ENCODE measurements around the gene PDE8B.

PDE8B gene, protein sequence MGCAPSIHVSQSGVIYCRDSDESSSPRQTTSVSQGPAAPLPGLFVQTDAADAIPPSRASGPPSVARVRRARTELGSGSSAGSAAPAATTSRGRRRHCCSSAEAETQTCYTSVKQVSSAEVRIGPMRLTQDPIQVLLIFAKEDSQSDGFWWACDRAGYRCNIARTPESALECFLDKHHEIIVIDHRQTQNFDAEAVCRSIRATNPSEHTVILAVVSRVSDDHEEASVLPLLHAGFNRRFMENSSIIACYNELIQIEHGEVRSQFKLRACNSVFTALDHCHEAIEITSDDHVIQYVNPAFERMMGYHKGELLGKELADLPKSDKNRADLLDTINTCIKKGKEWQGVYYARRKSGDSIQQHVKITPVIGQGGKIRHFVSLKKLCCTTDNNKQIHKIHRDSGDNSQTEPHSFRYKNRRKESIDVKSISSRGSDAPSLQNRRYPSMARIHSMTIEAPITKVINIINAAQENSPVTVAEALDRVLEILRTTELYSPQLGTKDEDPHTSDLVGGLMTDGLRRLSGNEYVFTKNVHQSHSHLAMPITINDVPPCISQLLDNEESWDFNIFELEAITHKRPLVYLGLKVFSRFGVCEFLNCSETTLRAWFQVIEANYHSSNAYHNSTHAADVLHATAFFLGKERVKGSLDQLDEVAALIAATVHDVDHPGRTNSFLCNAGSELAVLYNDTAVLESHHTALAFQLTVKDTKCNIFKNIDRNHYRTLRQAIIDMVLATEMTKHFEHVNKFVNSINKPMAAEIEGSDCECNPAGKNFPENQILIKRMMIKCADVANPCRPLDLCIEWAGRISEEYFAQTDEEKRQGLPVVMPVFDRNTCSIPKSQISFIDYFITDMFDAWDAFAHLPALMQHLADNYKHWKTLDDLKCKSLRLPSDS

DNA sequence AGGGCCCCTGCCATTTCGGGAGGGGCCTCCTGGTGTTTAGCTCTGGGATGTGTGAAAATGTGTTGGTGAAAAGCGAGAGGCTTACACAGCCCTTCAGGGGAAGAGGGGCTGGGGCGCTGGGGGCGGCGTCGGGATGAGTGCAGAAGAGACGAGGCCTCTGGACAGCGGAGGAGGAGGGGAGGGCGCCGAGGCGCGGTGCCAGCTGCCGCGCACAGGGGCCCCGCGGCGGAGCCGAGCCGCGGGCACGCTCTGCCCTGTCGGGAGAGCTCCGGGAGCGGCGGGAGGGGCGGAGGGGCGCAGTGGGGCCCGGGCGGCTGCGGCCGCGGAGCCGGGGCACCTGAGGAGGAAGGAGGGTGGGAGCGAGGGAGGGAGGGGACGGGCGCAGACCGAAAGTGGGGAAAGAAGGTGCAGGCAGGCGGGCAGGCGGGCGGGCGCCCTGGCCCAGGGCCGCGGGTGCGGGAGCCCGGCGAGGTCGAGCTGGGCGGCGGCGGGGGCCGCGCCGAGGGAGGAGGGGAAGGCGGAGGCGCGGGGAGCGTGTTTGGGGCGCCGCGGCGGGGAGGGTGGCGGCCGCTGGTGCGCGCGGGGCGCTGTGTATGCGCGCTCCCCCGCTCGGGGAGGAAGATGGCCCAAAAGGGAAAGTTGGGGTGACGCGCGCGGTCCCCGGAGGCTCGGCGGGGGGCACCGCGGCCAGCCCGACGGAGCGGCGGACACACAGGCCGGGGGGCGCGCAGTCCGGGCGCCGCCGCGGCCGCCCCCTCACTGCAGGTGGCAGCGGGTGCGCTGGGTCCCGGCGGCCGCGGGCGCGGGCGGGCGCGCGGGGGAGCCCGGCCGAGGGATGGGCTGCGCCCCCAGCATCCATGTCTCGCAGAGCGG is at the start of gene PDE8B:
PDE8B (plus strand) TSS at position 590 of the 873 bp plus-strand sequence; CDS start at position 836, 246 bp downstream.
- no peak for DNase-seq (ENCODE audit: low read depth)

- no peak for DNase-seq (ENCODE audit: low read depth)
Measured at GRCh38 chr5:77163453-77163852, 47.0 kb upstream of the PDE8B start.

DNA sequence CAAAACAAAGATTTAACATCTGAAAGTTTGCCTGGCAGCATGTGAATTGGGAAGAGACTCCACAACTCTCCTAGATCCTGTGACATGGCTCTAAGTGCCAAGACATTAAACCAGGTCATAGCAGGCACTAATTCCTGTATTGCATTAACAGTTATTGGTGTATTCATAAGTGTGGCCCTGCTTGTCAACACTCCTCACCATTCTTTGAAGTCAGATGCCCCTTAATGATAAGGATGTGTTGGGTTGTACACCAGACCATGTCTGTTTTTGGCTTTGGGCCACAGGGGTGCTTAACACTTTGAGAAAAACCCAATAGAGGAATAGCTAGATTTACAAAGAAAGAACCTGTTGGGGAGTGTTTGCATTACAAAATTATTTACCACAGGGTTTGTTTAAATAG is 43.4 kb upstream of the PDE8B start:
- no peak for DNase-seq (ENCODE audit: low read depth)

DNA sequence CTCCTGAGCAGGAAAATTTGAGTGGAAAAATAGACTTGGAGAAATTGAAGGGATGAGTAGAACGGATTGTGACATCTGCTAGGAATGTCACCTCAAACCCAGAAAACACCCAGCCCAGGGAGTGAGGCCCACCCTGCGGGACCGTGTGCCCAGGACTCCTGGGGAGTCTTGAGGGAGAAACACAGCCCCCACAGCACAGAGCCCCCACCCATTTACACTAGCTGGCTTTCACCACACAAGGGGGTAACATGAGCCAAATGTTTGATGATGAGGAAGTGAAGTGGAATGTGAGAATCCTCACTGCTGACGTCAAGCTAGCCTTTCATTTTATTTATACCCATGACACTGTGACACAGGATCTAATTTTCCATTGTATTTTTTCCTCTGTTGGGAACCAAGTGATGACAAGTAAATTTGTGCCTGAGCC is 42.8 kb upstream of the PDE8B start:
- no peak for DNase-seq (ENCODE audit: low read depth)

DNA sequence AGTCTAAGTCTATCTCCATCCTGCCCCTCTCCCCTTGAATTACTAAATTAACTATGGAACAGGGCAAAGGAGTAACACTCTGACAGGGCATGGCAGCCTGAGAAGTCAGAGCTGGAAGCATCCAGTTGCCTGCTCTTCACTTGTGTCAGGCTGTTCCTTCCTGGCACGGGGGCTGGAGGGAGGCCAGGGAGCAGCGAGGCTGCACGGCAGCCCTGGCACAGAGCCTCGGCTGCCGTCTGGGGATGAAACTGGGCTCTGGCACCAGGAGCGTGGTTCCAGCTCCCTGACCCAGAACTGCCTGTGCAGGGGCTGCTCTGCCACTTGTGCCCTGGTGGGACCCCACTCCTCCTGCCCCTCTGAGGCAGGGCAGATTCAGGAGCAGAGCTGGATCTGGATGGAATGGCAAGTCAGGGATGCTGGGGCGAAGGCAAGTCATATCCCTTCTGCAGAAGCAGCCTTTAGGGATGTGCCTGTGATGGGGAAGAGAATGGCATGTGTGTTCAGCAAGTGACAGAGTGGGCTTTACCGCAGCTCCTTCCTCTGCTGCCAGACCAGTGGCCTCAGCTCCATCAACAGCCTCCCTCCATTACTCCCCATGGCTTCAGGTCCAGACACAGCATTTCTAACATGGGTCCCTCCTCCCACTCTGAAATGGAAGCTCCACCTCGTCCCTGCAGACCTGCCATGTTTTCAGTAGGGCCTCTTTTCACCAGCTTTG is 42.2 kb upstream of the PDE8B start:
- DNase-seq (ENCODE audit: low read depth): no peak

GRCh38 chr5:77168879-77169244 is 41.6 kb upstream of the PDE8B start:
- DNase-seq (ENCODE audit: low read depth): no peak

- no peak for DNase-seq (ENCODE audit: low read depth)
Measured at GRCh38 chr5:77170196-77170890, 40.1 kb upstream of the PDE8B start.

DNA sequence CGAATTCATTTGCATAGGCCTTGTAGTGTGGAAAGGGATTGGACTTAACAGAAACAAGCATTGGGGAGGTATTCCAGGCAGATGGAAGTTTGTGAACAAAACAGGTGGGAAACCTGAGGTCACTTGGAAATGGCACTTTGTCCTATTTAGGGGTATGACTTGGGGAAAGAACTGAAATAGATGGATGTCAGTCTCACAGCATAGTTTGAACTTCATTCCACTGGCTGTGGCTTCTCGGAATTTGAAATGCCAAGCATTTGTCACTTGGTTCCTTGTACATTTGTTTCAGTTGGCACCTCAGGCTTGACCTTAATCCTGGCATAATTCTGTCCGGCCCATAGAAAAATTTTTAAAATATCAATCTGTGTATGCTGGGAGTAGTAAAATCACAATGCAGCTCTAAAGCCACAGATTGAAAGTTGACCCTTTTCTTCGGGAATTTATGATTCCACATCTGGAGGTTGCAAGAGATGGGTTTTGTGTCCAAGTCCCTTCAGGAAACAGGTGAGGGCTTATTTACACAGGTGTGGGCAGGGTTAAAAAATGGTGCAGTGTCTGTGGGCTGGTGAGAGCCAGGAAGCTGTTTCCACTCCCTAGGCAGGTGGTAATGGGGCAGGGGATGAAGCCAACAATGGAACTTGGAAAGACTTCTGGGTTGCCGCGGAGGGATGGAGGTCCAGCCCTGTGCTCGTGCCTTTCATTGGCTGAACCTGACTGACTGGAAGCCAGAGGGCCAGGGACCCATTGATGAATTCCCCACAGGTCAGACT is 39.2 kb upstream of the PDE8B start:
- no peak for DNase-seq (ENCODE audit: low read depth)

- DNase-seq (ENCODE audit: low read depth): no peak
Measured at GRCh38 chr5:77172713-77173328, 37.7 kb upstream of the PDE8B start.

GRCh38 chr5:77174526-77174925 is 36.0 kb upstream of the PDE8B start:
- DNase-seq (ENCODE audit: low read depth): no peak

DNA sequence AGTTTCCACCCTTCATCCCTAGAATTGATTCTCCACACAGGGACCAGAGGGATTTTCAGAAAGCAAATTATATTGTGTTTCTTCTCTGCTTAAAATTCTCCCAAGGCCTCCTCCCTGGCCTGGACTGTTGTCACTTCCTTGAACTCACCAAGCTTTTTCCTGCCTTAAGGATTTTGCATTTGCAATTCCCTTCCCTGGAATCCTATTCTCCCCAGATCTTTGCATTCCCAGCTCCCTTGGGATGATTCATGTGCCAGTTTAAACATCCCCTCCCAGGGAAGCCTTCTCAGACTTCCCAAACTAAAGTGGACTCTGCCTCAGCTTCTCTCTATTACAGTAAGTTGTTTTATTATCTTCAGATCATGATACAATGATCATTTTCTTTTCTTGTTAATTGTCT is 35.2 kb upstream of the PDE8B start:
- DNase-seq (ENCODE audit: low read depth): no peak

DNA sequence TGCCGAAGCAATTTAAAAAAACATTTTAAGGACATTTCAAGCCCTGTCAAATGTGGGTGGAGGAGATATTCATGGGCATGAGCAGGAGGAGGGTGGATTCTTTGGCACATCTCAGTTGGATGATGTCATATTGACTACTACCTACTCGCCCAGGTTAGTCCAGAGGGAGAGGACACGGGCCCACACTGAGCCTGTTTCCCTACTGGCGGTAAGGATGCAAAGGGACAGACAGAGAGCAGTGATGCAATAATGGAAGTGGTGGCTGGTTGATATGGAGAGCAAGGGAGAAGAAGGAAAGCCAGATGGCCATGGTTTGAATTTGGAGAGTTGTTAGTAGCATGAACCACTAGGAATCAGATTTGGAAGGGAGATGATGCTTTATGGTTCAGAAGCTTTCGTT is 34.1 kb upstream of the PDE8B start:
- no peak for DNase-seq (ENCODE audit: low read depth)

DNA sequence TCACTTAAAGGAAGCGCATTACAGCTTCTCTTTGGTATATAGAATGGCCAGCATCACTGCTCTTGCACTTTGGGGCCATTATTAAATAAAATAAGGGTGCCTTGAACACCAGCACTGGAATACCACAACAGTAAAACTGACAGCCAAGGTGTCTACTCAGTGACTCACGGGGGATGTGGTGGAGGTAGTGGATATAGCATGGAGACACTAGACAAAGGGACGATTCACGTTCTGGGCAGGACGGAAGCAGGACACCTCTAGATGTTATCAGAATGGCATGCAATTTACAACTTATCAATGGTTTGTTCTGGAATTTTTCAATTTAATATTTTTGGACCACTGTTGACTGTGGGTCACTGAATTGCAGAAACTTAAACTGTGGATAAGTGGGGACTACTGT is 32.9 kb upstream of the PDE8B start:
- no peak for DNase-seq (ENCODE audit: low read depth)

GRCh38 chr5:77180167-77181081 is 30.1 kb upstream of the PDE8B start:
- DNase-seq (ENCODE audit: low read depth): no peak

DNA sequence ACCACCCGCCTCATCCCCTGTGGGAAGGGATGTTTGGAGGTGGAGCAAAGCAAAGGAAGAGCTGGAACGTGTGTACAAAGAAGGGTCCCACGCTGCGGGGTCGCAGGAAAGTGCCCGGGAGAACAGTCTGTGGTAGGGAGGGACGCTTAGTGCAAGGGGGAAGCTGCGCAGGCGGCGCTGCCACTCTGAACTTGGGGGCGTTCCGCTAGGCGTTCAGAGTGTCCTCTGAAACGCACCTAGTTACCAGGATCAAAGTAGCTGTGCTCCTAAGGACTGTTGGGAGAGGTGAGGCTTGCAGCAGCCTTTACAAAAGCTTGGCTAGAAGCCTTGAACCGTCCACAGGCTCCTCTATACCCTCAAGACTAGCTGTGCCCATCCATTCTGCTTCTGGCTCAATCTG is 29.3 kb upstream of the PDE8B start:
- DNase-seq (ENCODE audit: low read depth): no peak

DNA sequence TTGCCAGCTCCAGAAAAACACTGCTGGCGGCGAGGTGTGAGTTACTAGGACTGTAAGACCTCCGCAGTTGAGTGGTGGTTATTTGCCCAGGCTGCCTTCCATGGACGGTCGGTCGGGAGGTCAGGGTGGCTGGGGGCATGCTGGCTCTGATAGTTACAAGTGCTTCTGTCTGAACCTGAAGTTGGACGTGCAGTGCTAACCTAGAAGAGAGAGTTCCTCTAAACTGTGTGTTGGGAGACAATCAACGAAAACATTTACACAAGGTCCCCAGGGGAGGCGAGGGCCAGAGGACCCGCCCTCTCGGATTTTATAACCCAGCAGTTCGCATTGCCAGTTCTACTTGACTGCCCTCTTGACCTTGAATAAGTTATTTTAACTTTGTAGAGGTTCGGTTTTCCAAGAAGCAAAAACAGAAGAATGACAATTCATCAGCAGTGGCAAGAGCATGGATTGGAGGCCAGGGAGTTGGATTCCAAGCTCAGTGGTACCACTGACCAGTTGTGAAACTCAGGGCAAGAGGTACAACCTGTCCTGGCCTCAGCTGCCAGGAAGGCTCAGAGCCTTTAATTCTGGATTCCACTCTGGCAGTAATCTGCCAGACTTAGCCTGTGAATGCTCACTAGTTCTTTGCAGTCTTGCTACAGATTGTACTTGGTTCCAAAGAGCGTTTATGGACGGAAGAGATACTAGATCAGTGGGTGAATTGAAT is 28.7 kb upstream of the PDE8B start:
- no peak for DNase-seq (ENCODE audit: low read depth)

GRCh38 chr5:77182367-77182766 is 28.1 kb upstream of the PDE8B start:
- no peak for DNase-seq (ENCODE audit: low read depth)

Measured in stimulated activated CD8-positive, alpha-beta memory T cell treated with anti-CD3 and anti-CD28 coated beads, Interleukin-7, amount 100 ng/mL, for 24 hours (primary cell).